ENCODE results near the gene RASSF10.

The RASSF10 gene

DNA sequence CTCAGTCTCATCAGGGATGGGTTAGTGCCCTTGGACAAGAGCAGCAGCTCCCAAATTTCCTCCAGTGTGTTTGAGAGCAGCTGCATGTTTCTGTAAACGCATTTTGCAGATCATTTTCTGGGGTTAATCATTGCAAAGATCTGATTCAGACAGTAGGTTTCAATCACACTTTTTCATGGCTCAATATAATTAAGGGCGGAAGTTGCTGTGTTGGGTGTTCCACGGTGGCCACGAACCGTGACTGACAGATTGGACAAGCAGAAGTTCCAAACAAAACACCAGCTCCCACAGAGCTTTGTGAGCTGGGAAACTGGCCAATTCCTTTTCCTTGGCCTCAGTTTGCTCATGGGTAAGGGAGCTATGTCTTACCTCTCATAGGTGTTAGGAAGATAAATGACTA, 8.4 kb upstream of the RASSF10 start:
- no peak for DNase-seq
- TF ChIP-seq POLR2A (IDR thresholded peaks at IDR 0.05; ENCODE audit: low read length) (no peak), GATA1 (IDR thresholded peaks at IDR 0.05; ENCODE audit: low read depth, low read length) (no peak)

- DNase-seq = no peak
- TF ChIP-seq POLR2A (IDR thresholded peaks at IDR 0.05; ENCODE audit: low read length) = no peak
- no peak for TF ChIP-seq GATA1 (IDR thresholded peaks at IDR 0.05; ENCODE audit: low read depth, low read length)
Observed at GRCh38 chr11:13003736-13004493, 5.2 kb upstream of the RASSF10 start.

GRCh38 chr11:13007182-13008060, 1.7 kb upstream of the RASSF10 start:
- TF ChIP-seq GATA1 (IDR thresholded peaks at IDR 0.05; ENCODE audit: low read depth, low read length) (no peak), POLR2A (IDR thresholded peaks at IDR 0.05; ENCODE audit: low read length) (no peak)
- no peak for DNase-seq

GRCh38 chr11:13008061-13008435, 1.1 kb upstream of the RASSF10 start:
- TF ChIP-seq POLR2A (IDR thresholded peaks at IDR 0.05; ENCODE audit: low read length) (no peak), GATA1 (IDR thresholded peaks at IDR 0.05; ENCODE audit: low read depth, low read length) (no peak)
- DNase-seq = no peak

DNA sequence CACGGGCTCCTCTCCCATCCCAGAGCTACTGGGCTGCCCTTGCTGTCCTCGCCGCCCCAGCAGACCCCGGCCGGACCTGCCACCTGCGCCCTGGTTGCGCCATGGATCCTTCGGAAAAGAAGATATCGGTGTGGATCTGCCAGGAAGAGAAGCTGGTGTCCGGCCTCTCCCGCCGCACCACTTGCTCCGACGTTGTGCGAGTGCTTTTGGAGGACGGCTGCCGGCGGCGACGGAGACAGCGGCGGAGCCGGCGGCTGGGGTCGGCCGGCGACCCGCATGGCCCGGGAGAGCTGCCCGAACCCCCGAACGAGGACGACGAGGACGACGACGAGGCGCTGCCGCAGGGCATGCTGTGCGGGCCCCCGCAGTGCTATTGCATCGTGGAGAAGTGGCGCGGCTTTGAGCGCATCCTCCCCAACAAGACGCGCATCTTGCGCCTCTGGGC, 382 bp downstream of the RASSF10 start:
- no peak for DNase-seq
- TF ChIP-seq POLR2A (IDR thresholded peaks at IDR 0.05; ENCODE audit: low read length) (no peak), GATA1 (IDR thresholded peaks at IDR 0.05; ENCODE audit: low read depth, low read length) (no peak)

DNA sequence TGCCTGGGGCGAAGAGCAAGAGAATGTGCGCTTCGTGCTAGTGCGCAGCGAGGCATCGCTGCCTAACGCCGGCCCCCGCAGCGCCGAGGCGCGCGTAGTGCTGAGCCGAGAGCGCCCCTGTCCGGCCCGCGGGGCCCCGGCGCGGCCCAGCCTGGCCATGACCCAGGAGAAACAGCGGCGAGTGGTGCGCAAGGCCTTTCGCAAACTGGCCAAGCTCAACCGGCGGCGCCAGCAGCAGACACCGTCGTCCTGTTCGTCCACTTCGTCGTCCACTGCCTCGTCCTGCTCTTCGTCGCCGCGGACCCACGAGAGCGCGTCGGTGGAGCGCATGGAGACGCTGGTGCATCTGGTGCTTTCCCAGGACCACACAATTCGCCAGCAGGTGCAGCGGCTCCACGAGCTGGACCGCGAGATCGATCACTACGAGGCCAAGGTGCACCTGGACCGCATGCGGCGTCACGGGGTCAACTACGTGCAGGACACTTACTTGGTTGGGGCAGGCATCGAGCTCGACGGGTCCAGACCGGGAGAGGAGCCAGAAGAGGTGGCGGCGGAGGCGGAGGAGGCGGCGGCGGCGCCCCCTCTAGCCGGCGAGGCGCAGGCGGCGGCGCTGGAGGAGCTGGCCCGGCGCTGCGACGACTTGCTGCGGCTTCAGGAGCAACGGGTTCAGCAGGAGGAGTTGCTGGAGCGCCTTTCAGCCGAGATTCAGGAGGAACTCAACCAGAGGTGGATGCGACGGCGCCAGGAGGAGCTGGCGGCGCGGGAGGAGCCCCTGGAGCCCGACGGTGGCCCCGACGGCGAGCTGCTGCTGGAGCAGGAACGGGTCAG, 1.0 kb downstream of the RASSF10 start:
- TF ChIP-seq POLR2A (IDR thresholded peaks at IDR 0.05; ENCODE audit: low read length) = no peak
- no peak for TF ChIP-seq GATA1 (IDR thresholded peaks at IDR 0.05; ENCODE audit: low read depth, low read length)
- no peak for DNase-seq

DNA sequence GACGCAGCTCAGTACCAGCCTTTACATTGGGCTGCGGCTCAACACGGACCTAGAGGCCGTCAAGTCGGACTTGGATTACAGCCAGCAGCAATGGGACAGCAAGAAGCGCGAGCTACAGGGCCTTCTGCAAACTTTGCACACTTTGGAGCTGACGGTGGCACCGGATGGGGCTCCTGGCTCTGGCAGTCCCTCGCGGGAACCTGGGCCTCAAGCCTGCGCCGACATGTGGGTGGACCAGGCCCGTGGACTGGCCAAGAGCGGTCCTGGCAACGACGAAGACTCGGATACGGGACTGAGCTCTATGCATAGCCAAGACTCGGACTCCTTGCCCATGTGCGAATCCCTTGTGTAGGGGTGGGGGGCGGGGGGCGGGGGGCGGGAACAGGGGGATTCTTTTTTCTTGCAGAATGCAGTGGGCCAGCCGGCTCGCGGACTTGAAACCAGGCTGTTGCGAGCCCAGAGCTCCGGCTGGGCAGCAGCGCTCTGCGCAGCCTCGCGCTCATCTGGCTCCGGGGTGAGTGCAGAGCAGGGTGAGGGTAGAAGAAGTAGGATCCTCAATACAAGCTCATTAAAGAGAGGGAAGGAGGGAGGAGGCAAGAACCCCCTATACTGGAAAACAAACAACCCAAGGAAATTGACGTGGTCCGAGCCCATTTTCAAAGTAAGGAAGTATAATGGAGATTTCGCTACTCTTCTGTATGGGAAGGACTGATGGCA, 1.8 kb downstream of the RASSF10 start:
- DNase-seq = no peak

GRCh38 chr11:13011466-13012055, 2.4 kb downstream of the RASSF10 start:
- TF ChIP-seq POLR2A (IDR thresholded peaks at IDR 0.05; ENCODE audit: low read length) = no peak
- TF ChIP-seq GATA1 (IDR thresholded peaks at IDR 0.05; ENCODE audit: low read depth, low read length) = no peak
- no peak for DNase-seq

More for the DNA sequence above, 1.8 kb downstream of the RASSF10 start:
- no peak for TF ChIP-seq POLR2A (IDR thresholded peaks at IDR 0.05; ENCODE audit: low read length)
- TF ChIP-seq GATA1 (IDR thresholded peaks at IDR 0.05; ENCODE audit: low read depth, low read length) = no peak

- DNase-seq = no peak
- no peak for TF ChIP-seq POLR2A (IDR thresholded peaks at IDR 0.05; ENCODE audit: low read length)
- TF ChIP-seq GATA1 (IDR thresholded peaks at IDR 0.05; ENCODE audit: low read depth, low read length) = no peak
Observed at GRCh38 chr11:13012056-13012661, 3.0 kb downstream of the RASSF10 start.

- TF ChIP-seq POLR2A (IDR thresholded peaks at IDR 0.05; ENCODE audit: low read length) (no peak), GATA1 (IDR thresholded peaks at IDR 0.05; ENCODE audit: low read depth, low read length) (no peak)
- no peak for DNase-seq
Observed at GRCh38 chr11:13013054-13013488, 4.0 kb downstream of the RASSF10 start.

- TF ChIP-seq POLR2A (IDR thresholded peaks at IDR 0.05; ENCODE audit: low read length) (no peak), GATA1 (IDR thresholded peaks at IDR 0.05; ENCODE audit: low read depth, low read length) (no peak)
Observed at GRCh38 chr11:13015753-13016152, 6.6 kb downstream of the RASSF10 start.

DNA sequence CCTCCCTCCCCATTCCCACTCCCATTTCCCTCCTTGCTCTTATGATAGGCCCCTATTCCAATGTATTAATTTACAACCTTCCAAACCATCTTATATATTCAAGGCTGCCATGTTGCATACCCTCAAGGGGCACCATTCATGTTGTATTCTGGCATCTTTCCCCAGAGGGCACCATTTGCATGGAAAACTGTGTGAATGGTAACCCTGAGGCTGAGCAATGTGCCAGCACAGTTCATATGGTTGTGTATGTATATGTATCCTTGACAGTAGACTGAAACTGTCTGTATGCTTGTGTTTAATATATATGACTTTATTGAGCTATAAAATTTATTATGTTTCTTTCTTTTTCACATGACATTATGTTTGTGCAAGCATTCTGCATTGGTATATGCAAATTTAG, 7.3 kb downstream of the RASSF10 start:
- no peak for DNase-seq
- no peak for TF ChIP-seq GATA1 (IDR thresholded peaks at IDR 0.05; ENCODE audit: low read depth, low read length)
- no peak for TF ChIP-seq POLR2A (IDR thresholded peaks at IDR 0.05; ENCODE audit: low read length)

More at GRCh38 chr11:13015753-13016152, 6.6 kb downstream of the RASSF10 start:
- no peak for DNase-seq

Measured in erythroblast (primary cell).